Panc1 (cell line): ENCODE results near the gene SRRM4. TPM values are rescaled to one million over a fixed set of nuclear protein-coding genes. Genes with fewer than 3 reads are reported as not detected.

Source experiments
- ATAC-seq: fragments of 200-7000 bp; cut with Tn5 transposase; 2 replicates; pipeline ENCODE4 v1.9.1; 2020; ENCODE audit warnings: mild to moderate bottlenecking, moderate library complexity
- BruUV-seq: library from RNA; stranded (reverse); fragments of 400-500 nt; replicated peaks from 2 replicates; lab custom pipeline; 2021; lab: Mats Ljungman, UMichigan
- CTCF ChIA-PET: fragments of 300-600 bp; sonication (Branson Sonifier 250); formaldehyde crosslinking; loops from one replicate; lab custom pipeline; 2022; ENCODE audit warnings: antibody characterized with exemption; lab: Charles Lee
- POLR2A ChIA-PET: fragments of 300-600 bp; sonication (Branson Sonifier 250); formaldehyde crosslinking; loops from one replicate; lab custom pipeline; 2022; ENCODE audit warnings: antibody characterized with exemption; lab: Charles Lee
- DNase-seq: peaks from one replicate; pipeline ENCODE4 v3.0.0-alpha.2; 2010; ENCODE audit warnings: low read depth, low spot score
- H3K27ac ChIP-seq: 2 replicates; pipeline ENCODE4 v1.5.1; 2011; ENCODE audit warnings: mild to moderate bottlenecking, low read length, inconsistent platforms
- H3K27me3 ChIP-seq: fragments of 200-500 bp; sonication (Bioruptor generic); 2 replicates; pipeline ENCODE4 v1.6.0; 2014; ENCODE audit warnings: low read length, inconsistent platforms; ENCODE audit not compliant: control insufficient read depth, insufficient read depth
- H3K36me3 ChIP-seq: fragments of 200-500 bp; sonication (Bioruptor generic); 2 replicates; pipeline ENCODE4 v1.5.1; 2014; ENCODE audit warnings: inconsistent platforms, mild to moderate bottlenecking, low read length, moderate library complexity; ENCODE audit not compliant: control insufficient read depth, insufficient read depth
- H3K4me1 ChIP-seq: 2 replicates; pipeline ENCODE4 v1.5.1; 2011; ENCODE audit warnings: inconsistent platforms, mild to moderate bottlenecking, low read length, moderate library complexity; ENCODE audit not compliant: control insufficient read depth, insufficient read depth
- H3K4me3 ChIP-seq, 2 experiments: 2 replicates each; pipeline ENCODE4 v1.5.1; 2011 to 2012; ENCODE audit warnings: low read depth in 2 of 2, low read length in 2 of 2, mild to moderate bottlenecking in 2 of 2, inconsistent platforms in 1 of 2, moderate library complexity in 1 of 2
- H3K9me3 ChIP-seq: fragments of 200-500 bp; sonication (Bioruptor generic); 2 replicates; pipeline ENCODE4 v1.5.1; 2014; ENCODE audit warnings: low read depth, mild to moderate bottlenecking, inconsistent platforms, low read length, moderate library complexity; ENCODE audit not compliant: control insufficient read depth, insufficient read depth
- CTCF ChIP-seq: fragments of 450-650 bp; IDR thresholded peaks from 2 replicates; pipeline ENCODE4 v1.5.1; 2017; ENCODE audit warnings: mild to moderate bottlenecking
- POLR2AphosphoS5 ChIP-seq: IDR thresholded peaks from 2 replicates; pipeline ENCODE4 v1.6.1; 2012; ENCODE audit warnings: mild to moderate bottlenecking, low read depth, low read length, moderate library complexity
- REST ChIP-seq, 2 experiments: IDR thresholded peaks; 2 replicates each; pipeline ENCODE4 v1.6.1; 2011 to 2012; ENCODE audit warnings: low read depth in 2 of 2, control low read depth in 1 of 2, low read length in 1 of 2, mild to moderate bottlenecking in 1 of 2, moderate library complexity in 1 of 2; ENCODE audit not compliant: insufficient read depth in 1 of 2
- SIN3A ChIP-seq: IDR thresholded peaks from 2 replicates; pipeline ENCODE4 v1.6.1; 2012; ENCODE audit warnings: low read depth, mild to moderate bottlenecking, low read length, moderate library complexity, borderline replicate concordance; ENCODE audit not compliant: insufficient read depth
- TCF7L2 ChIP-seq: IDR thresholded peaks from 2 replicates; pipeline ENCODE4 v1.6.1; 2011; ENCODE audit warnings: mild to moderate bottlenecking, low read depth, low read length, inconsistent platforms
- in situ Hi-C: cut with HindIII; loops from 2 replicates; pipeline ENCODE4 v1.10.0; 2016; ENCODE audit warnings: low sequenced_read_pairs, low pct_unique_long_range_greater_than_20kb
- intact Hi-C: fragments of 100-400 bp; cut with micrococcal nuclease; formaldehyde crosslinking; loops from one replicate; pipeline ENCODE4 v1.10.0; 2022; ENCODE audit not compliant: unreplicated experiment
- total RNA-seq: library from RNA; stranded (reverse); gene quantifications from one replicate; pipeline ENCODE4 v1.2.1, GENCODE V29; 2021; ENCODE audit not compliant: unreplicated experiment

The SRRM4 gene
- total RNA-seq, 1 experiment from 2014 or later: not detected

GRCh38 chr12:119036878-119037825, 55.8 kb downstream of the SRRM4 start:
- in situ Hi-C loops (no loop called here), intact Hi-C loops (no loop called here)
- BruUV-seq: no TSS peak
- H3K36me3 ChIP-seq: no peaks in the 10 kb centered on the region
- H3K4me1 ChIP-seq: no peaks in the 10 kb centered on the region
- H3K4me3 ChIP-seq: no peak overlapping the region
- ATAC-seq (no peak), DNase-seq (peak; percentile 7)
- H3K27me3 ChIP-seq: no peaks in the 10 kb centered on the region
- no peak overlapping the region for H3K27ac ChIP-seq
- TF ChIP-seq CTCF (peak; percentile 82), REST (IDR thresholded peaks at IDR 0.05; ENCODE audit: insufficient read depth in 1 of 2, low read depth in 2 of 2, low read length in 1 of 2) (no peak), POLR2AphosphoS5 (no peak), SIN3A (no peak), TCF7L2 (no peak)
- CTCF ChIA-PET: interaction anchor here (0.5 to 1.0 kb wide), 3 partner anchors 17 to 137 kb away, joined by 3 read pairs; no protein-coding TSS in a partner anchor
- no peaks in the 10 kb centered on the region for H3K9me3 ChIP-seq
- POLR2A ChIA-PET: no interaction called here

- no peak overlapping the region for H3K4me3 ChIP-seq
- in situ Hi-C loops (no loop called here), intact Hi-C loops (no loop called here)
- H3K27ac ChIP-seq: no peak overlapping the region
- H3K4me1 ChIP-seq: no peaks in the 10 kb centered on the region
- POLR2A ChIA-PET: no interaction called here
- DNase-seq (no peak), ATAC-seq (no peak)
- no peaks in the 10 kb centered on the region for H3K9me3 ChIP-seq
- no TSS peak for BruUV-seq
- H3K36me3 ChIP-seq: no peaks in the 10 kb centered on the region
- CTCF ChIA-PET: no interaction called here
- H3K27me3 ChIP-seq: no peaks in the 10 kb centered on the region
- no peak for TF ChIP-seq POLR2AphosphoS5
- no peak for TF ChIP-seq TCF7L2
Observed at GRCh38 chr12:119044094-119044493, 62.8 kb downstream of the SRRM4 start.

GRCh38 chr12:119047641-119048040, 66.3 kb downstream of the SRRM4 start:
- no peak for DNase-seq
- ATAC-seq: no peak
- Histone ChIP-seq H3K36me3 (no peaks in the 10 kb centered on the region), H3K27me3 (no peaks in the 10 kb centered on the region; the same call in 1 of the 2 replicates), H3K9me3 (no peaks in the 10 kb centered on the region), H3K4me1 (no peaks in the 10 kb centered on the region), H3K27ac (no peak overlapping the region), H3K4me3 (no peak overlapping the region)
- TF ChIP-seq REST (IDR thresholded peaks at IDR 0.05; ENCODE audit: insufficient read depth in 1 of 2, low read depth in 2 of 2, low read length in 1 of 2) (no peak), SIN3A (no peak), CTCF (no peak), TCF7L2 (no peak), POLR2AphosphoS5 (no peak)
- no TSS peak for BruUV-seq
- intact Hi-C loops: no loop called here
- POLR2A ChIA-PET: no interaction called here
- CTCF ChIA-PET: no interaction called here
- in situ Hi-C loops: no loop called here
